ENCODE results near the gene GHRHR.

Gene GHRHR

DNA sequence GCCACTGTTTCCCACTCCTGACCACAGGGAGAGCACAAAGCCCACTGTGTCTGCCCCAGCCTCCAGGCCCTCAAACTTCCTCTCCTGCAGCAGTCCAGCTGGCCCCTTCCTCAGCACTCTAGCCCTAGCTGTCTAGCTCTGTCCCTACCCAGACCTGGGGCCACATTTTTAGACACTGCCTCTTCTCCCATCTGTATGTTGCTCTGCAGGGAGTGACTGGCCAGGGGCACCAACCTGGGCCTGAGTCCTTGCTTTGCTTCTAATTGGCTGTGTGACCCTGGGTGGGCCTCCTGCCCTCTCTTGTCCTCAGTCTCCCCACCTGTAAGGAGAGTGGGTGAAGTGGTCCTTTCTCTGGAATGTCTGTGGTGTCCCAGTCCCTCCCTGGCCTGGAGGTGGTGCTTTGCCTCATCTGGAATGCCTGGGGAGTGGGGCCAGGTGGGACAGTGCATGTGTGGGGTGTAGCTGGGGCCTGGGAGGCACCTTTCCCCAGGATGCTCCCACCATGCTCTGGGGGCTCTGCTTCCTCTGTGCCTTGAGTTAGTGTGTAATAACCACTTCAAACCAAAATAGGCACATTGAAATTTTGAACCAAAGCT lies 27.0 kb upstream of the GHRHR start:
- H3K4me3 ChIP-seq (ENCODE audit: low read depth, low read length, poor library complexity, severe bottlenecking), result no peak overlapping the region
- no peaks in the 10 kb centered on the region for H4K20me1 ChIP-seq (ENCODE audit: insufficient read depth, low read length)
- no peak overlapping the region for H3K4me2 ChIP-seq (ENCODE audit: low read length)
- H3K79me2 ChIP-seq (ENCODE audit: insufficient read depth, low read length), result no peaks in the 10 kb centered on the region
- no peak overlapping the region for H2AFZ ChIP-seq (ENCODE audit: low read length)
- H3K9me2 ChIP-seq (ENCODE audit: low read depth, low read length), result no peaks in the 10 kb centered on the region
- no peaks in the 10 kb centered on the region for H3F3A ChIP-seq (ENCODE audit: insufficient read depth, low read length)
- no peak overlapping the region for H3K27ac ChIP-seq (ENCODE audit: low read depth, low read length, poor library complexity, severe bottlenecking)
- no peaks in the 10 kb centered on the region for H3K27me3 ChIP-seq (ENCODE audit: insufficient read depth, low read length)
- H3K9ac ChIP-seq (ENCODE audit: low read length), result no peak overlapping the region
- TF ChIP-seq EZH2 (IDR thresholded peaks at IDR 0.05; ENCODE audit: borderline replicate concordance, low read length), result no peak
- no peak for TF ChIP-seq CTCF (IDR thresholded peaks at IDR 0.05; ENCODE audit: low read length)
- no peaks in the 10 kb centered on the region for H3K9me3 ChIP-seq (ENCODE audit: low read length)
- no peaks in the 10 kb centered on the region for H3K36me3 ChIP-seq (ENCODE audit: insufficient read depth, low read length)
- H3K4me1 ChIP-seq (ENCODE audit: insufficient read depth, low read length, severe bottlenecking), result no peaks in the 10 kb centered on the region

DNA sequence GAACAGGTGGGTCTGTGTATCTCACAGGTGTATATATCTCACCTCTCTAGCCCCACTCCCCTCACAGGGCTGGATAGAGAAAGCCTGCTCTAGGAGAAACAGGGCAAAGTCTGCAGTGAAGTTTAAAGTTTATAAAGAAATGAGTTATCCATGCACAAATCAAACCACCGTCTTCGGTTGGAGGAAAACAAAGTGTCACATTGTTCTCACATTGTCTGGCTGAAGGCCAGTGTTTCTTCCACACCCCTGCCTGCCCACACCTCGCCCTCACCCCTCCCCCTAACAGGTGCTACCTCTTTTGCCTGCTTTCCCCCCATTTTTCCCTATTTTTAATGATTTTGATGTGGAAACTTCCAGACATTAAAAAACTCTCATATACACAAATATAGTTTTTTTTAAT lies 26.3 kb upstream of the GHRHR start:
- Histone ChIP-seq H2AFZ (ENCODE audit: low read length) (no peak overlapping the region), H3K9me2 (ENCODE audit: low read depth, low read length) (no peaks in the 10 kb centered on the region), H3K9ac (ENCODE audit: low read length) (no peak overlapping the region), H3K36me3 (ENCODE audit: insufficient read depth, low read length) (no peaks in the 10 kb centered on the region), H3K27ac (ENCODE audit: low read depth, low read length, poor library complexity, severe bottlenecking) (no peak overlapping the region), H3K4me3 (ENCODE audit: low read depth, low read length, poor library complexity, severe bottlenecking) (no peak overlapping the region), H3K4me2 (ENCODE audit: low read length) (no peak overlapping the region), H3K9me3 (ENCODE audit: low read length) (no peaks in the 10 kb centered on the region), H4K20me1 (ENCODE audit: insufficient read depth, low read length) (no peaks in the 10 kb centered on the region), H3F3A (ENCODE audit: insufficient read depth, low read length) (no peaks in the 10 kb centered on the region), H3K4me1 (ENCODE audit: insufficient read depth, low read length, severe bottlenecking) (no peaks in the 10 kb centered on the region), H3K79me2 (ENCODE audit: insufficient read depth, low read length) (no peaks in the 10 kb centered on the region), H3K27me3 (ENCODE audit: insufficient read depth, low read length) (no peaks in the 10 kb centered on the region)
- TF ChIP-seq EZH2 (IDR thresholded peaks at IDR 0.05; ENCODE audit: borderline replicate concordance, low read length), result no peak
- no peak for TF ChIP-seq CTCF (IDR thresholded peaks at IDR 0.05; ENCODE audit: low read length)

GRCh38 chr7:30938435-30939316 lies 25.1 kb upstream of the GHRHR start:
- Histone ChIP-seq H3K79me2 (ENCODE audit: insufficient read depth, low read length) (no peaks in the 10 kb centered on the region), H4K20me1 (ENCODE audit: insufficient read depth, low read length) (no peaks in the 10 kb centered on the region), H3K9ac (ENCODE audit: low read length) (no peak overlapping the region), H3K4me2 (ENCODE audit: low read length) (no peak overlapping the region), H3K36me3 (ENCODE audit: insufficient read depth, low read length) (no peaks in the 10 kb centered on the region), H3K9me2 (ENCODE audit: low read depth, low read length) (no peaks in the 10 kb centered on the region), H3K4me3 (ENCODE audit: low read depth, low read length, poor library complexity, severe bottlenecking) (no peak overlapping the region), H3K9me3 (ENCODE audit: low read length) (no peaks in the 10 kb centered on the region), H2AFZ (ENCODE audit: low read length) (no peak overlapping the region), H3K27me3 (ENCODE audit: insufficient read depth, low read length) (no peaks in the 10 kb centered on the region), H3K27ac (ENCODE audit: low read depth, low read length, poor library complexity, severe bottlenecking) (no peak overlapping the region), H3F3A (ENCODE audit: insufficient read depth, low read length) (no peaks in the 10 kb centered on the region), H3K4me1 (ENCODE audit: insufficient read depth, low read length, severe bottlenecking) (no peaks in the 10 kb centered on the region)
- TF ChIP-seq CTCF (IDR thresholded peaks at IDR 0.05; ENCODE audit: low read length) (peak; percentile 97), EZH2 (IDR thresholded peaks at IDR 0.05; ENCODE audit: borderline replicate concordance, low read length) (no peak)
